IPS DF 6.9 (cell line): ENCODE results near the gene PAMR1.
A peak's percentile ranks its signal among the peaks of the same experiment; 100 is the strongest.

ENCODE experiments used
- DNase-seq: peaks from one replicate; pipeline ENCODE4 v3.0.0-alpha.2; 2013; ENCODE audit warnings: low read depth, low spot score
- H3K27ac ChIP-seq: one replicate; pipeline ENCODE4 v1.5.1; 2013; ENCODE audit warnings: low read length, control low read depth
- H3K27me3 ChIP-seq: 2 replicates; pipeline ENCODE4 v1.6.1; 2013; ENCODE audit warnings: mild to moderate bottlenecking, low read length; ENCODE audit not compliant: control insufficient read depth, insufficient read depth
- H3K36me3 ChIP-seq: 2 replicates; pipeline ENCODE4 v1.6.1; 2013; ENCODE audit warnings: low read length; ENCODE audit not compliant: control insufficient read depth, insufficient read depth
- H3K4me1 ChIP-seq: 2 replicates; pipeline ENCODE4 v1.6.1; 2013; ENCODE audit warnings: low read length; ENCODE audit not compliant: control insufficient read depth, insufficient read depth
- H3K4me3 ChIP-seq: 2 replicates; pipeline ENCODE4 v1.5.1; 2013; ENCODE audit warnings: mild to moderate bottlenecking, low read length
- H3K9me3 ChIP-seq: 2 replicates; pipeline ENCODE4 v1.6.1; 2013; ENCODE audit warnings: low read length, inconsistent platforms; ENCODE audit not compliant: control insufficient read depth, insufficient read depth
- WGBS: extraction: QIAGEN DNeasy Blood & Tissue Kit; methylation state at CpG from one replicate; pipeline ENCODE4 v1.1.7; 2013; ENCODE audit warnings: mixed read lengths, missing lambda C conversion rate; ENCODE audit not compliant: insufficient read length, insufficient coverage; 5-methylcytosine and 5-hydroxymethylcytosine counted together

The PAMR1 gene

DNA sequence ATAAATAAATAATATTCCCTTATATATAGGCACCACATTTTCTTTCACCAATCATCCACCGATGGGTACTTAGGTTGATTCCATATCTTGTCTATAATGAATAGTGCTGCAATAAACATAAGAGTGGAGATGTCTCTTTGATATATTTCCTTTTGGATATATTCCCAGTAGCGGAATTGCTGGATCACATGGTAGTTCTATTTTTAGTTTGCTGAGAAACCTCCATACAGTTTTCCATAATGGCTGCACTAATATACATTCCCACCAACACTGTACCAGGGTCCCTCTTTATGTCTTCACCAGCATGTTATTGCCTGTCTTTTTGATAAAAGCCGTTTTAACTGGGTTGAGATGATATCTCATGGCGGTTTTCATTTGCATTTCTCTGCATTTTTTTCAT is 23.6 kb downstream of the PAMR1 start:
- no peaks in the 10 kb centered on the region for H3K27me3 ChIP-seq
- no peaks in the 10 kb centered on the region for H3K9me3 ChIP-seq
- H3K4me1 ChIP-seq = no peaks in the 10 kb centered on the region

DNA sequence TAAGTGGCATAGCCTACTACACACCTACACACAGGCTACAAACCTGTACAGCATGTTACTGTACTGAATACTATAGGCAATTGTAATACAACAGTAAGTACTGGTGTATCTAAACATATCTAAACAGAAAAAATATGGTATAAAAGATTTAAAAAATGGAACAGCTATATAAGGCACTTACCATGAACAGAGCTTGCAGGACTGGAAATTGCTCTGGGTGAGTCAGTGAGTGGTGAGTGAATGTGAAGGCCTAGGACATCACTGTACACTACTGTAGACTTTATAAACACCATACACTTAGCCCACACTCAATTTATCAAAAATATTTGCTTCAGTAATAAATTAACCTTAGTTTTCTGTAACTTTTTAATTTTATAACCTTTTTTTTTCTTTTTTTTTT is 24.7 kb downstream of the PAMR1 start:
- Histone ChIP-seq H3K4me1 (no peaks in the 10 kb centered on the region), H3K4me3 (no peak overlapping the region), H3K27ac (no peak overlapping the region), H3K27me3 (no peaks in the 10 kb centered on the region), H3K9me3 (no peaks in the 10 kb centered on the region), H3K36me3 (no peaks in the 10 kb centered on the region)
- no peak for DNase-seq

More for the DNA sequence above, 23.6 kb downstream of the PAMR1 start:
- no peak overlapping the region for H3K27ac ChIP-seq
- 100% methylated on average over 1 of the region's 4 CpGs for WGBS
- no peak for DNase-seq
- H3K36me3 ChIP-seq = no peaks in the 10 kb centered on the region
- no peak overlapping the region for H3K4me3 ChIP-seq

GRCh38 chr11:35496416-35496815 is 29.0 kb downstream of the PAMR1 start:
- H3K4me1 ChIP-seq = peaks cover 1% of the 10 kb centered on the region; the same call in 1 of the 2 replicates
- no peak overlapping the region for H3K27ac ChIP-seq
- no peaks in the 10 kb centered on the region for H3K36me3 ChIP-seq
- no peak for DNase-seq
- H3K27me3 ChIP-seq = no peaks in the 10 kb centered on the region
- no peaks in the 10 kb centered on the region for H3K9me3 ChIP-seq
- WGBS = no CpG with 5 or more reads among the region's 1 CpG
- H3K4me3 ChIP-seq = no peak overlapping the region

- no peak for DNase-seq
- peaks cover 1% of the 10 kb centered on the region; the same call in 1 of the 2 replicates for H3K4me1 ChIP-seq
- WGBS = no CpG with 5 or more reads among the region's 5 CpGs
Observed at GRCh38 chr11:35494957-35495490, 30.4 kb downstream of the PAMR1 start.

DNA sequence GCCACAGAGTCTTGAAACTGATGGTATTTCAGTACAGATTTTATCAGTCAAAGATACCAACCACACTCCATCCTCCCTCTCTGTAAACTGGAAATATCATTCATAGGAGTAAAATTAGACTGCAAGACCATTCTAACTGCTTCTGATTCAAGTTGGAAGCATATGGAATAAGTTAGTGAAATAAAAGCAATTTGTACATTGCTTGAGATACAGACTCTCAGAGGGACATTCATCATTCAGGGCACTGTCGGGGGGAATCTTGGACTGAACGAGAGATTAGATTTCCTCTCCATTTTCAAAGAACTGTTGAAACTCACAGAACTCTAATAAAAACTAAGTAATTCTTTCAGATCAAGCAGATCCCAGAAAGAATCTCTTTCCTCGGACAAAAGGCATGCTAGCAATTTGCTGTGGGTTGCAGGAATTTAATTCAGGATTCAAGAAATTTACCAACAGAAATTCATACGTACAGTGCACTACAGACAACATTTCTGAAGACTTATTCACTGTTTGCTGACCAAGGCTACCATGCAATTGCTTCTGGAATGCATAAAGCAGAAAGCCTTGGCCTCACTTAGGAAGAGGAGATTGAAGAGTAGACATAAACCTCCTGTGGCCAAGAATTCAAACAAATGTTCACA is 34.1 kb downstream of the PAMR1 start:
- Histone ChIP-seq H3K36me3 (no peaks in the 10 kb centered on the region), H3K27ac (no peak overlapping the region), H3K27me3 (no peaks in the 10 kb centered on the region), H3K4me3 (no peak overlapping the region), H3K9me3 (no peaks in the 10 kb centered on the region), H3K4me1 (peaks cover 1% of the 10 kb centered on the region)
- no peak for DNase-seq
- WGBS = no CpG with 5 or more reads among the region's 4 CpGs

More at GRCh38 chr11:35494957-35495490, 30.4 kb downstream of the PAMR1 start:
- no peak overlapping the region for H3K4me3 ChIP-seq
- no peak overlapping the region for H3K27ac ChIP-seq
- H3K36me3 ChIP-seq = no peaks in the 10 kb centered on the region
- H3K27me3 ChIP-seq = no peaks in the 10 kb centered on the region
- no peaks in the 10 kb centered on the region for H3K9me3 ChIP-seq

DNA sequence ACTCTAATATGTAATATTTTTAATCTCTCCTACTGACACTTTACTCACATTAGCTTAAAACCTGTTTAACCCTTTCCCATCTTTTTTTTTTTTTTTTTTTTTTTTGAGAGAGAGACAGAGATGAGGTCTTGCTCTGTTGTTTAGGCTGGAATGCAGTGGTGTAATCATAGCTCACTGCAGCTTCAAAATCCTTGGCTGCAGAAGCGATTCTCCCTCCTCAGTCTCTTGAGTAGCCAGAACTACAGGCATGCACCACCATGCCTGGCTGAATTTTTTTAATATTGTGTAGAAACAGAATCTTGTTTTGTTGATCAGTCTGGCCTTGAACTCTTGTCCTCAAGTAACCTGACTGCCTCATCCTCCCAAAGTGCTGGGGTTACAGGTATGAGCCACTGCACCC is 37.3 kb downstream of the PAMR1 start:
- no peaks in the 10 kb centered on the region for H3K9me3 ChIP-seq
- no peak for DNase-seq
- no peaks in the 10 kb centered on the region for H3K27me3 ChIP-seq
- no peak overlapping the region for H3K27ac ChIP-seq
- no peaks in the 10 kb centered on the region for H3K36me3 ChIP-seq
- no peaks in the 10 kb centered on the region; the same call in 1 of the 2 replicates for H3K4me1 ChIP-seq
- H3K4me3 ChIP-seq = no peak overlapping the region
- WGBS = no CpG with 5 or more reads among the region's 1 CpG

- Histone ChIP-seq H3K27ac (no peak overlapping the region), H3K36me3 (no peaks in the 10 kb centered on the region), H3K27me3 (no peaks in the 10 kb centered on the region), H3K4me1 (no peaks in the 10 kb centered on the region; the same call in 1 of the 2 replicates), H3K4me3 (no peak overlapping the region), H3K9me3 (no peaks in the 10 kb centered on the region)
- DNase-seq = peak; percentile 61
- no CpG with 5 or more reads among the region's 6 CpGs for WGBS
Observed at GRCh38 chr11:35487532-35488078, 37.8 kb downstream of the PAMR1 start.

DNA sequence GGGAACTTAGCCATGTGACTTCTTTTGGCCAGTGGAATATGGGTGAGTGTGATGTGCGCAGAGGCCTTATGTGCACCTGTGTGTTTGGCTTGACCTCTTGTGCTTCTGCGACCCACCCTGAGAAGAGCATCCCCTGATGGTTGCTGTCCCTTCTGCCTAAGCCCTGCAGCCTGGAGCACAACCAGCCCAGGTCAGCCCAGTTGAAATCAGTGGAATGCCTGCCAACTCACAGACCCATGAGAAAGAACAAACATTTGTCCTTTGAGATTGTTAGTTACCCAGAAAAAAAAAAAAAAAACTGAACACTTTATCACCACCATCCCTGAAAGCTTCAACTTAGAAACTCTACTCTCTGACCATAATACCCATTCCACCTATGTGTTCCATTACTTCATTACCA is 38.5 kb downstream of the PAMR1 start:
- Histone ChIP-seq H3K27me3 (no peaks in the 10 kb centered on the region), H3K9me3 (no peaks in the 10 kb centered on the region), H3K4me3 (no peak overlapping the region), H3K36me3 (no peaks in the 10 kb centered on the region), H3K27ac (no peak overlapping the region), H3K4me1 (no peaks in the 10 kb centered on the region; the same call in 1 of the 2 replicates)
- DNase-seq = no peak
- no CpG with 5 or more reads among the region's 2 CpGs for WGBS

GRCh38 chr11:35486446-35486845 is 39.0 kb downstream of the PAMR1 start:
- DNase-seq = no peak
- Histone ChIP-seq H3K9me3 (no peaks in the 10 kb centered on the region), H3K27ac (no peak overlapping the region), H3K27me3 (no peaks in the 10 kb centered on the region), H3K36me3 (no peaks in the 10 kb centered on the region), H3K4me3 (no peak overlapping the region), H3K4me1 (no peaks in the 10 kb centered on the region; the same call in 1 of the 2 replicates)
- no CpG with 5 or more reads among the region's 2 CpGs for WGBS

- WGBS = no CpG with 5 or more reads among the region's 12 CpGs
- Histone ChIP-seq H3K4me3 (no peak overlapping the region), H3K9me3 (no peaks in the 10 kb centered on the region), H3K27ac (no peak overlapping the region), H3K36me3 (no peaks in the 10 kb centered on the region), H3K27me3 (no peaks in the 10 kb centered on the region), H3K4me1 (no peaks in the 10 kb centered on the region; the same call in 1 of the 2 replicates)
- peak; percentile 73 for DNase-seq
Observed at GRCh38 chr11:35485656-35486322, 39.6 kb downstream of the PAMR1 start.
